NCI-H146 treated with DMSO at 0.1 percent for 48 hours (cell line): ENCODE results near the gene NEB.
"Not testable (repeated sequence)": the region's sequence is repeated elsewhere in the genome, so short reads cannot be mapped to it uniquely, and the experiment has no call there.

Experiments used
- DNase-seq: peaks from one replicate; lab custom pipeline; 2025; ENCODE audit not compliant: unreplicated experiment; lab: John Stamatoyannopoulos, UW

Gene NEB

DNA sequence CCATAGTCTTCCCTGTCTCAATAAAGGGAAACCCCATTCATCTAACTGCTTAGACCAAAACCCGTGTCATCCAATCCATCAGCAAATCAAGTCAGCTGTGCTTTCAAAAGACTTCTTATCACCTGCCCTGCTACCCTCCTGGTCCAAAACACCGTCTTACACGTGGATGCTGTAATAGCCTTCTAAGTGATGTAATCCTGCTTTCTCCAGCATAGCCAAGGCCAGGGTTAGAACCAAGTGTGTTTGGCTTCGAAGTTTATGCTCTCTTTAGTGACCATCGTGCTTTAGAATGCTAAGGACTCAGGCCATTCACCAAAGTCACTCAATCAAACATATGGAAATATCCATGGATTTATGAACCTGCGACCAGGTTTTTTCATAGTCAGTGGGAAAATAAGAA, 25.5 kb downstream of the NEB start:
- DNase-seq: no peak

DNA sequence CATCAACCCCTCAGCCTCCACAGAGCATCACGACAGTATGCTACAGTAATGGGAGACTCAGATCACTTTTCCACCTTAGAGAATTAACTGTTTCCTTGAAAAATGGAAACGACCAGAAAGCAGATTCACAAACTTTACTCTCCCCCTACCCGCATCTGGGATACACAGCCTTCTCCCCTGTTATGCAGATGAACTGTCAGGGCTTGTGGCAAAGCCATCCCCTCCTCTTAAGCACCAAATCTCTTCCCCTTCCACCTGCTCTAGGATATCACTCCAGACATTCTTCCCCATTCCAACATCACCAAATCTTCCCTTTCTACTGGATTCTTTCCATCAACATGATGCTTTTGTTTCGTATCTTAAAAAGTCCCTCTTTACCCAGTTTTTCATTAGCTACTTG, 26.4 kb downstream of the NEB start:
- no peak for DNase-seq

- not testable (repeated sequence) for DNase-seq
Observed at GRCh38 chr2:151704480-151704961, 29.8 kb downstream of the NEB start.

GRCh38 chr2:151698134-151698533, 36.1 kb downstream of the NEB start:
- DNase-seq: not testable (repeated sequence)

GRCh38 chr2:151695778-151696177, 38.5 kb downstream of the NEB start:
- DNase-seq: no peak

GRCh38 chr2:151691631-151692030, 42.6 kb downstream of the NEB start:
- no peak for DNase-seq

DNA sequence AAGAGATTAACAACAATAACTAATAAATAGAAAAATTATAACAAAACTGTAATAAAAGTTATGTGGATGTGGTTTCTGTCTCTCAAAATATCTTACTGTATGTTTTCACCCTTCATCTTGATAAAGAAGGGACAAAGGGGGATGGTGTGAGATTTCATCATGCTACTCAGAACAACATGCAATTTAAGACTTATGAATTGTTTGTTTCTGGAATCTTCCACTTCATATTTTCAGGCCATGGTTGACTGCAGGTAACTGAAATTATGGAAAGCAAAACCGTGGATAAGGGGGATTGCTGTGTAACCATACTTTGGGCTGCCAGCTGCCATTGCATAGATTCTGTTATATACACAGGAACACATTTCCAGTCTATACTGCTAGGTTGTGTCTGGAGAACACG, 45.6 kb downstream of the NEB start:
- DNase-seq: no peak

GRCh38 chr2:151682459-151683003, 51.7 kb downstream of the NEB start:
- no peak for DNase-seq

DNA sequence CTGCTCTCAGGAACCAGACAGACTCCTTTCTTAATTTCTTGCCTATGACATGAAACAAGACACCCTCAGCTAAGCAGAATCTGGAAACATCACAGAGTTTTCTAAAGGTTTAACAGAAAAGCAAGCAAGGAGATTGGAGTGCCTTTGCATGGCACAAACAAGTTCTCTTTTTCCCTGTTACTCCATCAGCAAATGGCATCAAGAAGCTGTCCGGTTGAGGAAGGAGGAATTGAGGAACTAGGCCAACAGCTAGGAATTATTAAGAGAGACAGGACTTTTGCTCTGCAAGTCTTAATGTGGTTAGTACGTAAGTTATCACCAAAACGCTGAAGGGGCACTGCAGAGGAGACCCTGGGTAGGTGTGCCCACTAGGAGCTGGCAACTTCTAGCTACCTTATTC, 53.2 kb downstream of the NEB start:
- no peak for DNase-seq

DNA sequence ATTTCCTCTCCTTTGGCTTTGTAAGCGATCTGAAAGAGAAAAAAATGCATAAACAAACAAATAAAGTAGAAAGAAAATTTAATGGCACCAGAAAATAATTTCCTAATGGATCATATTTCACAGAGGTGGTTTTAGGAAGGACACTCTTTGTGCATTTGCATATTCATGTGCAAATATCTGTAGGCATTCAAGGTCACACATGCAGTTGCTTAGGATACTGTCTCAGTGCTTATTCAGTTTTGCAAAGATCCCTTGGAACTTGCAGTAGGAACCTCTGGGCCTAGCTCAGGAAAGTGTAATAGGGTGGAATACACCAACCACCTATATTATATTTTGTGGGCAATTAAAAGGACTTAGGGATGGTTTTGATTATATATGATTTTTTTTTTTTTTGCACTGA, 54.3 kb downstream of the NEB start:
- DNase-seq: no peak

GRCh38 chr2:151678849-151679248, 55.4 kb downstream of the NEB start:
- DNase-seq: no peak

DNA sequence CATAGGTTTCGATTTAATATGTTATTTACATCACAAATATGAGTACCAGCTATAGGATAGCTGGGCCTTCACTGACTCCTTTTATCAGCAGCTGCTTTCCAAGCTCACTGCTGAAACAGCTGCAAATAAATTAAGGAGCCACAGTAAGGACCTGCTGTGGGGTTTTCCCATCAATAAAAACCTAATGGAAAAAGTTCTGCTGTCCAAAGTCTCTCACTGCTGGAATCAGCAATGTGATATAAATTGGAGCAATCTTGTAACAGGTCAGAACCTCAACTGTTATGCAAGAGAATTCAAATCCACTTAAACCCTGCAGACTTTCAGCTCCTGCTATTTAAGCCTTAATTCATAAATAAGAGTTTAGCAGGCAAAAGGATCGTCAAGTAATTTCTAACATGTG, 61.3 kb downstream of the NEB start:
- DNase-seq: no peak

DNA sequence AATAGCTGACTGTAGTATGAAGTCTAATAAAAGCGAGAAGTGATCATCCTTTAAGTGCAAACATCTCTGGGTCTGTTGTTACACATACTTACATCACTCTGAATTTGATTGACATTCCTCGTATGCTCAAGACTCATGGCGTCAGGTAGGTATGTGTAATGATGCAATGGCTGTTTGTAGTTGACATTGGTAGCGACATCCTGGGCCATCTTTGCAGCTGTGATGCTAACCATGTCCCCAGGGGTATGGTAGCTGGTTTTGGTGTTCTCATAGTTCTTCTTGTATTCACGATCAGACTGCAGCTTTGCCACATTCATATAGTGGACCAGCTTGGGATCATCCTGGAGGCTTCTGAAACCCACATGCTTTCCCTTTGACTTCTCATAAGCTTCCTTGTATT, 62.0 kb downstream of the NEB start:
- DNase-seq: no peak

- no peak for DNase-seq
Observed at GRCh38 chr2:151670846-151671597, 63.3 kb downstream of the NEB start.

GRCh38 chr2:151670346-151670745, 63.9 kb downstream of the NEB start:
- DNase-seq: no peak

GRCh38 chr2:151669585-151670081, 64.6 kb downstream of the NEB start:
- DNase-seq: no peak

GRCh38 chr2:151668737-151669136, 65.5 kb downstream of the NEB start:
- DNase-seq: no peak

- DNase-seq: no peak
Observed at GRCh38 chr2:151665959-151666358, 68.3 kb downstream of the NEB start.

- no peak for DNase-seq
Observed at GRCh38 chr2:151664520-151664919, 69.8 kb downstream of the NEB start.

DNA sequence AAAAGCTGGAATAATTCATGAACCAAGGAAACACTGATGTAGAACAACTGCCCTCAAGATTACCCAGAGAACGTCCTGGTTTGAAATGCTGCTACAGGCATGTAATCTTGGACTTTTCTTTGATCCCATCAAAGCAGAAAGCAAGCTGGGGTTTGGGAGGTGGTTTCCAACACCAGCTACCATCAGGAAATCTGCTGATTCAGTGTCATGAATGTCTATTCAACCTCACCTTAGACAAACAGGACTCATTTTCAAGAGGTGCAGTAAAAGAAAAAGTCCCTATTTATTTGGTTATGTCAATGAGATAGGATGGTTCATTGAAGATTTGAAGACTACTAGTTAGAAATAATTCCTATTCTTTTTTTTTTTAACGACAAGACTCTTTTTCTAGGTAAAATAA, 72.7 kb downstream of the NEB start:
- DNase-seq: no peak

- no peak for DNase-seq
Observed at GRCh38 chr2:151658081-151658480, 76.2 kb downstream of the NEB start.

DNA sequence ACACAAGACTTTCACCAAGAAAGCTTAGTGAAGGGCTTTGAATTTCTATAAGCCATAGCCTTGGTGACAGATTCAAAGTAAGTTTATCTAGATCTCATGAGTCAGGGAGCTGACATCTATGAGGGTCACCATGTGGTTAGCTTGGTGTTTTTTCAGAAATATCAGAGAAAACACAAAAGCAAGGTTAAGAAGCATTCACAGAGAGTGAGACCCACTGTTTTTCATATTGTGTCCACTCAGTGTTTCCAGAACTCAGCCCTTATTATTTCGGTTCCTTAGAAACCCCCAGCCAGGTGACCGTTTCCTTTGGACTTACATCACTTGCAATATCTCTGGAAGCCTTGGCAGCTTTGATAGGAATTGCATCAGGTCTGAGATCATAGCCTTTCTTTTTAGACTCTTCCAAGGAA, 76.6 kb downstream of the NEB start:
- no peak for DNase-seq
